Lung microvascular endothelial cell (primary cell): ENCODE results near the gene AMBRA1. TPM values are rescaled to one million over a fixed set of nuclear protein-coding genes. Genes with fewer than 3 reads are reported as not detected.
"Not testable (repeated sequence)": the region's sequence is repeated elsewhere in the genome, so short reads cannot be mapped to it uniquely, and the experiment has no call there.

Source experiments
- DNase-seq, 2 donors: peaks; one replicate each; pipeline versions ENCODE4 v3.0.0 to v3.0.0-alpha.2; 2010; ENCODE audit warnings: low read depth in 2 of 2
- total RNA-seq: library from RNA; depleted of rRNA; stranded (reverse); fragments of >200 nt; gene quantifications from 2 replicates; pipeline ENCODE4 v1.2.1, GENCODE V29; 2014

AMBRA1 gene
- total RNA-seq, 1 donor from 2014 or later, result 15.3 TPM

DNA sequence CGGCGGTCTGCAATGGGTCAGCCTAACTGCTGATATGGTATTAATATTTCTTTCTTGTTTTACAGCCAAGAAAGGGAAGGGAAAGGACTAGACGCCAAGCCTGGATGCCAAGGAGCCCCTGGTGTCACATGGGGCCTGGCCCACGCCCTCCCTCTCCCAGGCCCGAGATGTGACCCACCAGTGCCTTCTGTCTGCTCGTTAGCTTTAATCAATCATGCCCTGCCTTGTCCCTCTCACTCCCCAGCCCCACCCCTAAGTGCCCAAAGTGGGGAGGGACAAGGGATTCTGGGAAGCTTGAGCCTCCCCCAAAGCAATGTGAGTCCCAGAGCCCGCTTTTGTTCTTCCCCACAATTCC lies 210.4 kb downstream of the AMBRA1 start:
- no peak for DNase-seq

GRCh38 chr11:46382646-46383403 lies 211.0 kb downstream of the AMBRA1 start:
- DNase-seq, result peak; percentile 67 to 74

- DNase-seq, result peak; percentile 39 to 41
Observed at GRCh38 chr11:46381819-46382645, 211.8 kb downstream of the AMBRA1 start.

DNA sequence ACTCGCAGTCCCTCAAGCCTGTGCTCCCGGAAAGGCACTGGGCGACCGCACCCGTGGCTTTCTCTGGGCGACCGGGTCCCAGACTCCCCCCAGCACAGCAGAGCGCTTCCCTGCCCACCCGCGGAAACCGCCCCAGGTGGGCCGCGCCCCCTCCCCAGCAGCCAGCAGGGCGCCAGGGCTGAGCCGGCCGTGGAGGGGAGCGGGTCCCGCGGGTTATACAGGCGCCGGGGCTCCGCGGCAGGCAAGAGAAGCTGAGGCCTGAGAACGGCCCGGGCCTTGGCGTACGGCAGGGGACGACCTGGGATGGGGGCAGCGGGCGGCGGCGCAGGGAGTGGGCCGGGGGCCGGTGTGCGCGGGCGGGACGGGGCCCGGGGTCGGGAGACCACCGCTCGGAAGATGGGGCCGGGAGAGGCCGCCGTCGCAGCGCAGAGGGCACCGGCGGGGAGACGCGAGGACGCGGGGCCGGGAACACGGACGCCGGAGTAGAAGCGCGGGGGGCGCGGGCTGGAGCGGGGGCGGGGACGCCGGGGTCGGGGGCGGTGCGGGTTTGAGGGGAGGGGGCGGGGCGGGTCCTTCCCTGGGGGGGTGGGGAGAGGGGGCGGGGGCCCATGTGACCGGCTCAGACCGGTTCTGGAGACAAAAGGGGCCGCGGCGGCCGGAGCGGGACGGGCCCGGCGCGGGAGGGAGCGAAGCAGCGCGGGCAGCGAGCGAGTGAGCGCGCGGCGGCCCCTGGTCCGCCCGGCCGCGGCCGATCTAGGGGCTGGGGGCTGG lies 212.6 kb downstream of the AMBRA1 start, which contains the start of gene MDK:
Gene MDK, plus strand, starts transcription at position 622 of the 771 bp plus-strand sequence. CDS start 389 bp downstream, outside the sequence.
- DNase-seq, result peak; percentile 37 to 64

GRCh38 chr11:46380340-46381047 lies 213.3 kb downstream of the AMBRA1 start:
- DNase-seq, result peak; percentile 60

DNA sequence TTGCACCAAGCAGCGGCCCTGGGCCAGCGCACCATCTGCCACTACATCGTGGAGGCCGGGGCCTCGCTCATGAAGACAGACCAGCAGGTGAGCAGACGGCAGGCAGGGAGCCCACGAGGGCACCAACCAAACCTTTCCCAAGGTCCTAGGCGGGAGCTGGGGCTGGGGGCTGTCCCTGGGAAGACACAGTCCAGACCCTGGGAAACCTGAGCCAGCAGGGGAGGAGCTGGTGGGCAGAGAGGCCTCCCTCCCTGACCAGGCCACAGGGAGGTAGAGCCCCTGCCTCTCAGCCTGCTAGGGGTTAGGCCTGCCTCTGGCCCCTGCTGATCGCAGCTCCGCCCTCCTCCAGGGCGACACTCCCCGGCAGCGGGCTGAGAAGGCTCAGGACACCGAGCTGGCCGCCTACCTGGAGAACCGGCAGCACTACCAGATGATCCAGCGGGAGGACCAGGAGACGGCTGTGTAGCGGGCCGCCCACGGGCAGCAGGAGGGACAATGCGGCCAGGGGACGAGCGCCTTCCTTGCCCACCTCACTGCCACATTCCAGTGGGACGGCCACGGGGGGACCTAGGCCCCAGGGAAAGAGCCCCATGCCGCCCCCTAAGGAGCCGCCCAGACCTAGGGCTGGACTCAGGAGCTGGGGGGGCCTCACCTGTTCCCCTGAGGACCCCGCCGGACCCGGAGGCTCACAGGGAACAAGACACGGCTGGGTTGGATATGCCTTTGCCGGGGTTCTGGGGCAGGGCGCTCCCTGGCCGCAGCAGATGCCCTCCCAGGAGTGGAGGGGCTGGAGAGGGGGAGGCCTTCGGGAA lies 214.1 kb downstream of the AMBRA1 start:
- not testable (repeated sequence) for DNase-seq

- no peak for DNase-seq
Observed at GRCh38 chr11:46378811-46379481, 214.9 kb downstream of the AMBRA1 start.

DNA sequence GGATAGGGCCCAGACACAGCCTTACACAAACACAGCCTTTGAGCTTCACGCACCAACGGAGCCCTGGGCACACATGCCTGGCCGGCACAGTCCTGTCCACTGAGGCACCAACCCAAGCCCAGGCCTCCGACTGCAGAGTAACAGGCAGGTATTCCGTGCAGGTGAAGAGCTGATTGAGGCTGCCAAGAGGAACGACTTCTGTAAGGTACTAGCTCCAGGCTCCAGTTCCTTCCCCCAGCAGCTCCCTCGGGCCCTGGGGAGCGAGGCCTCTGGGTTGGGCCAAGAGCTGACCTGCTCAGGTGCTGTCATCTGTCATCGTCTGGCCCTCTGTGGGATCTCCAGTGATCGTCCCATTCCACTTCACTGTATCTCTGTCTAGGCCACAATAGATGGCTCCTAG lies 215.5 kb downstream of the AMBRA1 start:
- no peak for DNase-seq

GRCh38 chr11:46377831-46378230 lies 216.0 kb downstream of the AMBRA1 start:
- DNase-seq, result no peak

DNA sequence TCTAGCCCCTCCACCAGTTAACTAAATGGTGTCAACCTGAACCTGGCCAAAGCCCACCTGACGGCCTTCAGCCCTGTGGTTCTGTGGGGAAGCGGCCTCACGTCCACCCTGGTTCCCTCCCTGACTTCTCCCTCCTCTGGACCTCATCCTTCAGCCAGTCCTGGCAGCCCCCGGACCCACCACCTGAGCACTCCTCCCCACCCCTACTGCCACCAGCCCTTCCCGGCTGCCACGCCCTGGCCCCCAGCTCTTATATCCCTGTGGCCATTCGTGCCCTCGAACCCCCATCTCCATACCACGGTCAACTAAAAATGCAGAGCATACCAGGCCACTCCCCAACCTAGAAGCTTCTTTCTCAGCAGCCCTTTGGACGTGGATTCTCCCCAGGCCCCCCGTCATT lies 216.5 kb downstream of the AMBRA1 start:
- no peak for DNase-seq

DNA sequence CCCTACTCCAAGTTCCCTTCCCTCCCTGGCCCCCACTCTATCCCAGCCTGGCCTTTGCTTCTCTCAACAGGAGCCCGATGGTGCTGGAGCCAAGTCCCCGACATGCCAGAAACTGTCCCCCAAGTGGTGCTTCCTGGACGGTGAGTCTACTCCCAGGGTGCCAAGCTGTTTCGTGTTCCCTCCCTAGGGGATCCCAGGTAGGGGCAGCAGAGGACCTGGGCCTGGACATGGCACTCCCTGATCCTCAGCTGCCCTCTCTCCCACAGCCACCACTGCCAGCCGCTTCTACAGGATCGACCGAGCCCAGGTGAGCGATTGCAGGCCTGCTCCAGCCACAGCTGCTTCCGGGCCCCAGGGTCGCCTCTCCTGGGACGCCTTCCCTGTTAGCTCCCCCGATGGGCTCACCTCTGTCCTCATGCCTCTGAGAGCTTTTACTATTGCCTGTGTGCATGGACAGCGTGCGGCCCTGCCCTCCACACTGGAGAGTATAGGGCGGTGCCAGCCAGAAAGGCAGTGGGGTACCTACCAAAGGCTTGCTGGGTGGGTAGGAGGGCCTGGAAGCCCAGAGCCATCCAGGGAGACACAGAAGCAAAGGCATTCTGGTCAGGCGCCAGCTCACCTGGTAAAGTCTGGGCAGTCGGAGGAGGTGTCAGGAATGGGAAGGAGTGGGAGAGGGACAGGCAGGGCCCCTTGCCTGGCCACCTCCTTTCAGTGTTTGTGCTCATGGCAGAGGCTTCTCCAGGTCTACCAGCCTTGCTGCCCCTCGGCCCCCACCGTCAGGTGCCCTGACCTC lies 217.4 kb downstream of the AMBRA1 start:
- no peak for DNase-seq

DNA sequence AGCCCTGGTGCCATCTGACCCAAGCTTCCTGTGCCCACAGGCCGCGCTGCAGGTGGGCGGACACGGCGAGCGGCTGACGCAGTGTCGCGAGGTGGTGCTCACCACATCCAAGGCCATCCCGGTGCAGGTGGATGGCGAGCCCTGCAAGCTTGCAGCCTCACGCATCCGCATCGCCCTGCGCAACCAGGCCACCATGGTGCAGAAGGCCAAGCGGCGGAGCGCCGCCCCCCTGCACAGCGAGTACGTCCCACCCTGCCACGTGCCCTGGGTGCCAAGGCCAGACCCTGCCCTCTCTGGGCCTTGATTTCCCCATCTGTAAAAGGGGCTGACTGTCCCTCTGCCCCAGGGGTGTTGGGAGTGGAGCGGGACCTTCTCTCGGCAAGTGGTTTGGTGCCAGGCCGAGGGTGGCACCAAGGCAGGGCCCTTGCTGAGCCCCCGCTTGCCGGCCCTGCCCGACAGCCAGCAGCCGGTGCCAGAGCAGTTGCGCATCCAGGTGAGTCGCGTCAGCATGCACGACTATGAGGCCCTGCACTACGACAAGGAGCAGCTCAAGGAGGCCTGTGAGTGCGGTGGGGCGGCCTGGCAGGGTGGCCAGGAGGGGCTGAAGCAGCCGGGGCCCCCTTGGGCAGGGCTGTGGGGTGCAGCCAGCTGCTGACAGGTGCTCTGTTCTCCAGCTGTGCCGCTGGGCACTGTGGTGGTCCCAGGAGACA lies 218.3 kb downstream of the AMBRA1 start:
- no peak for DNase-seq

DNA sequence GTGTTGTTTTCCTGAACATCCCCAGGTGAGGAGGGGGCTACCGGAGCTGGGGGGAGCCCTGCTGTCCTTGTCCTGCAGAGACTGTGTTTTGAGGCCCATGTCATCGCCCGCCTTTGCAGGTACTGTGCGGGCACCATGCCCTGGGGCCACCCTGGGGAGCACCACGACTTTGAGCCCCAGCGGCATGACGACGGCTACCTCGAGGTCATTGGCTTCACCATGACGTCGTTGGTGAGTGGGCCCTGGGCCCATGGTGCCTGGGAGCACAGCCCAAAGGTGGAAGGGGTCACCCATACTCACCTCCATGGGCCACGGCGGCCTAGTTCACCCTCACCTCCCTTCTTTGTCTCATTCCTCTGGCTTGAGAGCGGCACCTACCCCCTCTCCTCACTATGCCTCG lies 219.0 kb downstream of the AMBRA1 start:
- no peak for DNase-seq

DNA sequence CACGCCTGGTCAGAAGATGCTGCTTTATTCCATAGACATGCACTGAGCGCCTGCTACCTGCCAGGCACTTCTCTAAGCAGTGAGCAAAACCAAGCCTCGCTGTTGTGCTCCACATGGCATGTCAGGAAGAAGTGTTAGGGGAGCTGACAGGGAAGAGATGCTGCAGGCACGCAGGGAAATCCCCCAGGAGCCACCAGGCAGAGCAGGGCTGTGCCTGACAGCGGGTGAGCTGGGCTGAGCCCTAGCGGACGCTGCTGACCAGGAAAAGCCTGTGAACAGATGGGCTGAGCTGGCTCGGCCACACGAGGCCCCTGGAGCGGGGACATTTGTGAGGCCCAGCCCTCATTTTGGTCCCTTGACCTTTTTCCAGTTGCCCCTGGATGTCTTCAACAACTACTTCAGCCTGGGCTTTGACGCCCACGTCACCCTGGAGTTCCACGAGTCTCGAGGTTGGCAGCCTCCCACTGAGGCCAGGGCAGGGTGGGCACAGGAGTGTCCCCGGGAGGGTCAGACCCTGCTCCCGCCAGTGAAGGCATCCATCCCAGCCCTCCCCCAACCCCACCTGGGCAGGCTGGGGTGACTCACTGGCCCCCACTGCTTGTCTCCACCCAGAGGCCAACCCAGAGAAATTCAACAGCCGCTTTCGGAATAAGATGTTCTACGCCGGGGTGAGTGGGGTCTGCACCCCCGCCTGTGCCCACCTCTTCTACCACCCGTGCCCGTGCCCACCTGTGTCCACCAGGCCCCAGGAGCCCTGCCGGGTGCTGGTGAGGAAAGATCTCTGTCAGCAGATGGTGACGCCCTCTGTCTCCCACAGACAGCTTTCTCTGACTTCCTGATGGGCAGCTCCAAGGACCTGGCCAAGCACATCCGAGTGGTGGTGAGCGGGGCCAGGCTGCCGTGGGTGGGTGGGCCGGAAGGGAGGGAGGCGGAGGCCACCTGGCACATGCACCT lies 219.8 kb downstream of the AMBRA1 start:
- no peak for DNase-seq

- not testable (repeated sequence) for DNase-seq
Observed at GRCh38 chr11:46372501-46372900, 221.3 kb downstream of the AMBRA1 start.

GRCh38 chr11:46372086-46372485 lies 221.7 kb downstream of the AMBRA1 start:
- no peak for DNase-seq

- DNase-seq, result not testable (repeated sequence)
Observed at GRCh38 chr11:46371262-46371661, 222.6 kb downstream of the AMBRA1 start.
